Fibroblast of upper back skin (primary cell): Measurements from ENCODE around the gene ZNF350.
"Not testable (repeated sequence)": the region's sequence is repeated elsewhere in the genome, so short reads cannot be mapped to it uniquely, and the experiment has no call there.

Experiments used
- DNase-seq: peaks from one replicate; pipeline ENCODE4 v3.0.0-alpha.2; 2013

Gene ZNF350

GRCh38 chr19:51986309-51987291, at the start of gene ZNF350:
Gene ZNF350 (minus strand): TSS chr19:51986840. CDS start chr19:51974360, 12,480 bp downstream.
- peak; percentile 94 for DNase-seq

- no peak for DNase-seq
Observed at GRCh38 chr19:52034051-52034728, 47.5 kb upstream of the ZNF350 start.

GRCh38 chr19:52028780-52029123, 42.1 kb upstream of the ZNF350 start:
- DNase-seq, result peak; percentile 5

DNA sequence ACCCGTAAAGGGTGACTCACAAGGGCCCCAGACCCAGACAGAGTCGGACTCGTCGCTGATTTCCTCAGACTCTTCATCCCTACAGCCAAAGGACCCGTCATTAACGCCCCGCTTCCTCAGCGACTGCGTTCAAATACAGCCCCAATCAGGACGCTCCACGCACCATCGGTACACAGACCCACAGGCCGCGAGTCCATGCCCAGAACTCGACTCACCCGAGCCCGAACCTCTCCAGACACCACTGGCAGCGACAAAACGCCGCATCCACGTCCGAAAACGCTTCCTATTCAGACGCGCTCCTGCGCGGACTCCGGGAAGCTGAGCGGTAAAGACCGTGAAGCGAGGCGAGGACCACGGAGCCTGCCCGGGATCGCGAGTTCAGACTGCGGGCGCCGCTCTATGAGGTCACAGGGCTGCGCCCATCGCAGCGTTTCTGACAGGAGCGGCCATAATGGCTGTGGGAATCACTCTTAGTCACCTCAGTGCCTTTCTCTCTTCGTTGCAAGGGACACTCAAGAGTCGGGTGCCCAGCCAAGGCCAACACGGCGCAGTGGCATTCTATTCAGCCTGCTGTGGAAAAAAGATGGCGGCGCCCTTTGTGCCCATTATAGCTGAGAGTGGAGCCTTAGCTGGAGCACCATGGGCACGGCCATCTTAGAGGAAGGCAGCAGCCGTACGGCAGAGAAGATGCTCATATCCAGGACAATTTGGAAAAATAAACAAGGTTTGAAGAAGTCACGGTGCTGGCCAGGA, 41.6 kb upstream of the ZNF350 start, which contains the start of gene ZNF614:
Gene ZNF614 (minus strand): TSS at position 353 of the 753 bp plus-strand sequence. CDS start 2,634 bp downstream, outside the sequence.
- DNase-seq, result peak; percentile 83

DNA sequence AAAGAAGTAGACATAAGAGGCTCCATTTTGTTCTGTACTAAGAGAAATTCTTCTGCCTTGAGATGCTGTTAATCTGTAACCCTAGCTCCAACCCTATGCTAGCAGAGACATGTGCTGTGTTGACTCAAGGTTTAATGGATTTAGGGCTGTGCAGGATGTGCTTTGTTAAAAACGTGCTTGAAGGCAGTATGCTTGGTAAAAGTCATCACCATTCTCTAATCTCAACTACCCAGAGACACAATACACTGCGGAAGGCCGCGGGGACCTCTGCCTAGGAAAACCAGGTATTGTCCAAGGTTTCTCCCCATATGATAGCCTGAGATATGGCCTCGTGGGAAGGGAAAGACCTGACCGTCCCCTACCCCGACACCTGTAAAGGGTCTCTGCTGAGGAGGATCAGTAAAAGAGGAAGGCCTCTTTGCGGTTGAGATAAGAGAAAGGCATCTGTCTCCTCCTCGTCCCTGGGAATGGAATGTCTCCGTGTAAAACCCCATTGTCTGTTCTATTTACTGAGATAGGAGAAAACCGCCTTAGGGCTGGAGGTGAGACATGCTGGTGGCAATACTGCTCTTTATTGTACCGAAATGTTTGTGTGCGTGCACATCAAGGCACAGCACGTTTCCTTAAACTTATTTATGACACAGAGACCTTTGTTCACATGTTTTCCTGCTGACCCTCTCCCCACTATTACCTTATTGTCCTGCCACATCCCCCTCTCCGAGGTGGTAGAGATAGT, 39.8 kb upstream of the ZNF350 start:
- DNase-seq, result not testable (repeated sequence)

DNA sequence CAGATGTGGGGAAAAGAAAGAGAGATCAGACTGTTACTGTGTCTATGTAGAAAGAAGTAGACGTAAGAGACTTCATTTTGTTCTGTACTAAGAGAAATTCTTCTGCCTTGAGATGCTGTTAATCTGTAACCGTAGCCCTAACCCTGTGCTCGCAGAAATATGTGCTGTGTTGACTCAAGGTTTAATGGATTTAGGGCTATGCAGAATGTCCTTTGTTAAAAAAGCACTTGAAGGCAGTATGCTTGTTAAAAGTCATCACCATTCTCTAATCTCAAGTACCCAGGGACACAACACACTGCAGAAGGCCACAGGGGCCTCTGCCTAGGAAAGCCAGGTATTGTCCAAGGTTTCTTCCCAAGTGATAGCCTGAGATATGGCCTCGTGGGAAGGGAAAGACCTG, 37.8 kb upstream of the ZNF350 start:
- not testable (repeated sequence) for DNase-seq

GRCh38 chr19:52022193-52022592, 35.6 kb upstream of the ZNF350 start:
- DNase-seq, result no peak

GRCh38 chr19:52020506-52020905, 33.9 kb upstream of the ZNF350 start:
- DNase-seq, result no peak

DNA sequence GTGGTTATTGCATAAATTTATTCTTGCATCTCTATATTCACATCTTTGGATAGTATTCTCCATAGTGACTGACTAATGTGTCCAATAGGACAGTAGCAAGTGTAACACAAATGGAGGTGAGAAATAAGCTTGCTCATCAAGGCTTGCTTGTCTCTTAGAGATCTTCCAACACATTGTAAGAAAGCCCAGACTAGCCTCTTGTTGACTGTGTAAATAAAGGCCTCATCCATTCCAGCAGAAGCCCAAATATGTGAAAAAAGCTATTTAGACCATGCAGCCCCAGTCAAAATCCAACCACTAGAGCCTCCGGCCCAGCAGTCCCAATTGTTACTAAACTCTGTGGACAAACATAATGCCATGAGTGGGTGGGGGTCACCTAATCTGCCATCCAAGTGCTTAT, 24.0 kb upstream of the ZNF350 start:
- no peak for DNase-seq

DNA sequence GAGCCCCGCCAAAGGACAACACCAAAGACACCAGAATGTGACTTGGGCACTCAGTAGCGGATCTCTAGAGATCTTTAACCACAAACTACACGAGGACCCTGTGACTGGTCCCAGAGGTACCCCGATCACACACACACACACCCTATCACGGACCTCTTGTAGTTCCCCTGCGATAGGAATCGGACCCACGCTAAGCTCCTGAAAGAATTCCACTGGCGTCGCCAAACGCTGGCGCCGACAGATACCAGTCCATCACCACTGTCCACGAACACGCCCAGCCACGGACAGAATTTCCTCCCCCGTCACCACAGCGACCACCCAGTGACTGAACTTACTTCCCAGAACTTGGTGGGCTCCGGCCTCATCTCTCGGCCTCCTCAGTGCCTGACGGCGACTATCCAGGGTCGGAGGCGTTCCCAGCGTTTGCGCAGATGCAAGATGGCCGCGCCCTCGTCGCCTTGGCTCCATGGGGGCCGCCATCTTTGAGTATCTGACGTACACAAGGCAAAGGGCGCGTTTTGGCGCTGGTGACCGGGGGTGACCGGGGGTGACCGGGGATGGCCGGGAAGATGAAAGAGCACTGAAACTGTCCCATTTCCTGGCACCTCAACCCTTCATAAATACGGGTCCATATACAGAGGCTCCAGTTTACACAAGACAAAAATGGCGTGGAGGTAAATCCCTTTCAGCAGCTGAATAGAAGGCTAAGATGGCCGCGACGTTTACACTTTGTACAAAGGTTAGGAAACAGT, 21.3 kb upstream of the ZNF350 start, which contains the start of gene ZNF615:
Gene ZNF615 (minus strand): TSS at position 406 of the 752 bp plus-strand sequence. CDS start 4,500 bp downstream, outside the sequence.
- peak; percentile 83 for DNase-seq

DNA sequence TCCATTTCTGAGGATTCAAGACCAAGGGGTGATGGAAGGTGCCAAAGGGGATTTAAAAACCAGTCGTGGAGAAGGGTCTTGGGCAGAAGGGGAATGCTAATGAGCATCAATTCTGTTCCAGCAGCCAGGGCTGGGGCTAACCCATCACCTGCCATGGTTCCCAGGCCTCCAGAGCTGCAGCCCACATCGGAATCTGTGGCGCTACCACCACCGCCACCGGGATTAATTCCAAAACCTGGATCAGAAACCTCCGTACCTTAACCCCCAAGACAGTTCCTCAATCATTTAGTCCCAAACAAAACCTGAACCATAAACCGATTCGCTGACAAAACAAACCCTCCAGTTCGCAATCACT, 20.8 kb upstream of the ZNF350 start:
- no peak for DNase-seq

GRCh38 chr19:51994048-51994644, 7.5 kb upstream of the ZNF350 start:
- DNase-seq, result no peak

- DNase-seq, result no peak
Observed at GRCh38 chr19:51993422-51993821, 6.8 kb upstream of the ZNF350 start.

GRCh38 chr19:51983361-51983760, 3.3 kb downstream of the ZNF350 start:
- no peak for DNase-seq

DNA sequence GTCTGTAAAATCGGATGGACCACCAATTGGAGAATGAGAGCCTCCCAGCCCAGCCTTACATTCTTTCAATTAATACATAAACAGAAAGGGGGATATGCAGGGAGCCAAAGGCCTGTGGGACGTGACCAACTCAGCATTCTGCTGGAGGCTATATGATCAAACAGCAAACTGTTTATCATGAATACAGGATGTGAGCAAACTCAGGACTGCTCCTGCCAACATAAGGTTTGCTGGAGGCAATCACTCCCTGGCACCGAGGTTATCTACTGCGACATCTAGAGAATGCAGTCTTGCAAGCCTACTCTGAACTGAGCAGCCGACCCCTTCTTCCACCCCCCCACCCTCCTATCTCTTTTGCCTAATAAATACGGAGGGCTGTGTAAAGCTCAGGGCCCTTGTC, 5.7 kb downstream of the ZNF350 start:
- DNase-seq, result not testable (repeated sequence)

- no peak for DNase-seq
Observed at GRCh38 chr19:51980116-51980736, 6.4 kb downstream of the ZNF350 start.

DNA sequence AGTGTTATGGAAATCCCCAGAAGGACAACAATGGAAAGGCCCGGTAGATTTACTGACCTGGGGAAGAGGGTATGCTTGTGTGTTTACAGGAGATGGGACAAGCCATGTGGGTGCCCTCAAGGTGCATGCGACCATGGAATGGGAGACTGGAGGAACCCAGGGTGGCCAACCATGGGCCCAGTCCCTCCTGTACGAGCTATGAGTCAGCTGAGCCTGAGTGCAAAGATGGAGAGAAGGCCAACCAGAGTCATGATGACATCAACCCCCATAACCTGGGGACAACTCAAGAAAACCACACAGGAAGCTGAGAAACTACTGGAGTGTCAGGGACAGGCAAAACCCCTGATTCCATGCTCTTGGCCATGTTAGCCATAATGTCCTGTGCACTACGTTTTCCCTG, 7.8 kb downstream of the ZNF350 start:
- no peak for DNase-seq

DNA sequence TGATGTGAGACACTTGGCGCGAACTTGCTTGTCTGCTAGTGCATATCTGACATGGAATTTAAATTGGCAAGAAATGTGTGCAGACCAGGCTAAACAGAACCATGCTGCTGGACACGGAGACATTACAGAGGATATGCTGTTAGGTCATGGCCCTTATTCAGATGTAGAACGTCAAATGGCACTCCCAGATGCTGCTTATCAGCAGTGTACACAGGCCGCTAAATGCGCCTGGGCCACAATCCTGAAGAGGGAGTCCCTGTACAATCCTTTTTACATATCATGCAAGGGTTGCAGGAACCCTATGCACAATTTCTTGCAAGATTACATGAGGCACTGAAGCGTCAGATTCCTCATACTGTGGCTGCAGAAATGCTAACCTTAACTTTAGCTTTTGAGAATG, 9.3 kb downstream of the ZNF350 start:
- no peak for DNase-seq

GRCh38 chr19:51976852-51977251, 9.8 kb downstream of the ZNF350 start:
- DNase-seq, result no peak

DNA sequence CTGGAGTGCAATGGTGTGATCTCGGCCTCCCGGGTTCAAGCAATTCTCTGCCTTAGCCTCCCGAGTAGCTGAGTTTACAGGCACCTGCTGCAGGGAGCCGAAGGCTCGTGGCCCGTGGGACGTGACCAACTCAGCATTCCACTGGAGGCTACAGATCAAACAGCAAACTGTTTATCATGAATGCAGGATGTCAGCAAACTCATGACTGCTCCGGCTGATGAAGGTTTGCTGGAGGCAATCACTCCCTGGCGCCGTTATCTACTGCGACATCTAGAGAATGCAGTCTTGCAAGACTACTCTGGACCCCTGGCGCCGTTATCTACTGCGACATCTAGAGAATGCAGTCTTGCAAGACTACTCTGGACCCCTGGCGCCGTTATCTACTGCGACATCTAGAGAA, 10.9 kb downstream of the ZNF350 start:
- not testable (repeated sequence) for DNase-seq

- DNase-seq, result peak; percentile 6
Observed at GRCh38 chr19:51971624-51972023, 15.0 kb downstream of the ZNF350 start.
